H9 (cell line): ENCODE data around the gene KCNE2. TPM values are rescaled to one million over a fixed set of nuclear protein-coding genes. Genes with fewer than 3 reads are reported as not detected.

Source experiments
- DNase-seq: peaks from one replicate; pipeline ENCODE4 v3.0.0-alpha.2; 2017
- H2AFZ ChIP-seq: one replicate; pipeline ENCODE4 v1.6.1; 2013; ENCODE audit warnings: mild to moderate bottlenecking, low read length, control low read depth, moderate library complexity
- H2AK5ac ChIP-seq: 2 replicates; pipeline ENCODE4 v1.6.1; 2013; ENCODE audit warnings: low read length, control low read depth, mixed read lengths; ENCODE audit not compliant: insufficient read length
- H2BK120ac ChIP-seq: one replicate; pipeline ENCODE4 v1.6.1; 2013; ENCODE audit warnings: low read depth, mild to moderate bottlenecking, low read length, control low read depth, inconsistent platforms; ENCODE audit not compliant: poor library complexity, severe bottlenecking
- H2BK12ac ChIP-seq: 2 replicates; pipeline ENCODE4 v1.6.1; 2013; ENCODE audit warnings: low read length, control low read depth, mixed read lengths, low read depth; ENCODE audit not compliant: insufficient read length
- H2BK15ac ChIP-seq: 2 replicates; pipeline ENCODE4 v1.6.1; 2013; ENCODE audit warnings: low read depth, low read length, control low read depth
- H2BK20ac ChIP-seq: one replicate; pipeline ENCODE4 v1.6.1; 2013; ENCODE audit warnings: low read depth, mild to moderate bottlenecking, low read length, control low read depth, inconsistent platforms; ENCODE audit not compliant: poor library complexity, severe bottlenecking
- H2BK5ac ChIP-seq: 2 replicates; pipeline ENCODE4 v1.6.1; 2013; ENCODE audit warnings: low read length, control low read depth, mixed read lengths; ENCODE audit not compliant: insufficient read length
- H3K14ac ChIP-seq: 2 replicates; pipeline ENCODE4 v1.6.1; 2013; ENCODE audit warnings: low read length, control low read depth; ENCODE audit not compliant: insufficient read depth
- H3K18ac ChIP-seq: 2 replicates; pipeline ENCODE4 v1.6.1; 2013; ENCODE audit warnings: low read depth, mild to moderate bottlenecking, mixed read lengths, low read length, control low read depth; ENCODE audit not compliant: insufficient read length
- H3K23ac ChIP-seq: 2 replicates; pipeline ENCODE4 v1.6.1; 2013; ENCODE audit warnings: low read length, control low read depth, mixed read lengths, low read depth; ENCODE audit not compliant: insufficient read length
- H3K23me2 ChIP-seq: 2 replicates; pipeline ENCODE4 v1.6.1; 2013; ENCODE audit warnings: low read depth, mild to moderate bottlenecking, mixed read lengths, low read length, control low read depth; ENCODE audit not compliant: insufficient read length, poor library complexity, severe bottlenecking
- H3K27ac ChIP-seq: 2 replicates; pipeline ENCODE4 v1.5.1; 2013; ENCODE audit warnings: low read length, control low read depth, mixed read lengths, low read depth; ENCODE audit not compliant: insufficient read length
- H3K27me3 ChIP-seq: 2 replicates; pipeline ENCODE4 v1.6.1; 2013; ENCODE audit warnings: low read length, control low read depth, inconsistent platforms; ENCODE audit not compliant: insufficient read depth
- H3K4ac ChIP-seq: 2 replicates; pipeline ENCODE4 v1.6.1; 2013; ENCODE audit warnings: low read depth, mild to moderate bottlenecking, control low read depth, inconsistent platforms, low read length, moderate library complexity
- H3K4me1 ChIP-seq: 2 replicates; pipeline ENCODE4 v1.6.1; 2013; ENCODE audit warnings: low read length, control low read depth, inconsistent platforms; ENCODE audit not compliant: insufficient read depth
- H3K4me2 ChIP-seq: 2 replicates; pipeline ENCODE4 v1.6.1; 2013; ENCODE audit warnings: low read length, control low read depth, mixed read lengths; ENCODE audit not compliant: insufficient read length, insufficient read depth
- H3K56ac ChIP-seq: 2 replicates; pipeline ENCODE4 v1.6.1; 2013; ENCODE audit warnings: low read depth, mild to moderate bottlenecking, mixed read lengths, low read length, control low read depth; ENCODE audit not compliant: insufficient read length
- H3K79me1 ChIP-seq: 2 replicates; pipeline ENCODE4 v1.6.1; 2013; ENCODE audit warnings: low read depth, mild to moderate bottlenecking, moderate library complexity, low read length, control low read depth, inconsistent platforms; ENCODE audit not compliant: insufficient read depth, poor library complexity, severe bottlenecking
- H3K79me2 ChIP-seq: 2 replicates; pipeline ENCODE4 v1.6.1; 2013; ENCODE audit warnings: low read length, control low read depth, inconsistent platforms; ENCODE audit not compliant: insufficient read depth
- H3K9ac ChIP-seq: 2 replicates; pipeline ENCODE4 v1.6.1; 2013; ENCODE audit warnings: low read length, control low read depth, mixed read lengths; ENCODE audit not compliant: insufficient read length; ENCODE audit errors: extremely low read depth
- H3K9me3 ChIP-seq: one replicate; pipeline ENCODE4 v1.6.1; 2013; ENCODE audit warnings: low read depth, low read length, inconsistent platforms; ENCODE audit not compliant: control insufficient read depth
- H3T11ph ChIP-seq: one replicate; pipeline ENCODE4 v1.6.1; 2013; ENCODE audit warnings: mild to moderate bottlenecking, low read length, control low read depth, inconsistent platforms
- H4K20me1 ChIP-seq: one replicate; pipeline ENCODE4 v1.6.1; 2013; ENCODE audit not compliant: control insufficient read depth, insufficient read length, insufficient read depth
- H4K5ac ChIP-seq: 2 replicates; pipeline ENCODE4 v1.6.1; 2013; ENCODE audit warnings: low read depth, mild to moderate bottlenecking, mixed read lengths, low read length, control low read depth; ENCODE audit not compliant: insufficient read length
- H4K8ac ChIP-seq: replicated peaks from 2 replicates; pipeline ENCODE4 v1.6.1; 2013; ENCODE audit warnings: low read length, control low read depth, mixed read lengths, low read depth; ENCODE audit not compliant: insufficient read length
- H4K91ac ChIP-seq: 2 replicates; pipeline ENCODE4 v1.6.1; 2013; ENCODE audit warnings: low read depth, mild to moderate bottlenecking, moderate library complexity, mixed read lengths, low read length, control low read depth; ENCODE audit not compliant: insufficient read length
- H3K27ac Mint-ChIP-seq, 3 experiments: 2 replicates in 2 of 3; 3 replicates in 1 of 3; pipeline ENCODE4 v1.8.0; 2020 to 2021; ENCODE audit warnings: mixed read lengths in 3 of 3, mild to moderate bottlenecking in 1 of 3, moderate library complexity in 1 of 3
- H3K27me3 Mint-ChIP-seq: 2 replicates; pipeline ENCODE4 v1.8.0; 2021; ENCODE audit warnings: low read depth, mild to moderate bottlenecking, moderate library complexity, mixed read lengths
- H3K36me3 Mint-ChIP-seq, 3 experiments: 2 replicates in 2 of 3; 3 replicates in 1 of 3; pipeline ENCODE4 v1.8.0; 2020 to 2021; ENCODE audit warnings: low read depth in 3 of 3, mixed read lengths in 3 of 3; ENCODE audit not compliant: insufficient read depth in 1 of 3
- H3K4me1 Mint-ChIP-seq, 2 experiments: 2 replicates each; pipeline ENCODE4 v1.8.0; 2020; ENCODE audit warnings: mixed read lengths in 2 of 2
- H3K4me3 Mint-ChIP-seq, 2 experiments: 2 replicates in 1 of 2; 3 replicates in 1 of 2; pipeline ENCODE4 v1.8.0; 2020 to 2021; ENCODE audit warnings: mild to moderate bottlenecking in 2 of 2, mixed read lengths in 2 of 2, moderate library complexity in 1 of 2
- H3K9me3 Mint-ChIP-seq, 2 experiments: 2 replicates in 1 of 2; 3 replicates in 1 of 2; pipeline ENCODE4 v1.8.0; 2020; ENCODE audit warnings: mild to moderate bottlenecking in 2 of 2, mixed read lengths in 2 of 2, moderate library complexity in 1 of 2
- CTCF ChIP-seq: fragments of 200-600 bp; sonication (generic); conservative IDR thresholded peaks from 3 replicates; pipeline ENCODE4 v1.8.0; 2021; ENCODE audit warnings: antibody characterized with exemption, mild to moderate bottlenecking
- WGBS: extraction: QIAGEN DNeasy Blood & Tissue Kit; methylation state at CpG from one replicate; pipeline ENCODE4 v1.1.7; 2013; ENCODE audit warnings: missing lambda C conversion rate, low lambda C conversion rate, mixed read lengths; ENCODE audit not compliant: insufficient read length; ENCODE audit errors: extremely low coverage; 5-methylcytosine and 5-hydroxymethylcytosine counted together
- total RNA-seq: library from RNA; stranded (reverse); gene quantifications from 2 replicates; pipeline ENCODE4 v1.2.1, GENCODE V29; 2021

Gene KCNE2
- total RNA-seq, 1 experiment from 2014 or later, result not detected

- H4K20me1 ChIP-seq, result no peaks in the 10 kb centered on the region
These were observed 4.9 kb upstream of the KCNE2 start for GRCh38 chr21:34358866-34359265.

More at GRCh38 chr21:34358866-34359265, 4.9 kb upstream of the KCNE2 start:
- no peak for DNase-seq
- H3K27ac ChIP-seq, result no peak overlapping the region
- H4K5ac ChIP-seq, result no peak overlapping the region
- no peaks in the 10 kb centered on the region for H3K79me1 ChIP-seq
- H2BK5ac ChIP-seq, result no peak overlapping the region
- no peak overlapping the region for H3K23ac ChIP-seq
- no peak overlapping the region for H2BK12ac ChIP-seq
- H3K56ac ChIP-seq, result no peak overlapping the region
- Mint-ChIP-seq H3K27me3 (peaks cover 4% of the 10 kb centered on the region), H3K36me3 (peaks cover 0 to 6% (median 0%) of the 10 kb centered on the region in 3 experiments; a peak in 3 of 7 replicates), H3K9me3 (peaks cover 3 to 7% of the 10 kb centered on the region in 2 experiments; a peak in 3 of 5 replicates), H3K4me1 (peaks cover 3% of the 10 kb centered on the region in 2 experiments; a peak in 2 of 4 replicates), H3K4me3 (no peak overlapping the region), H3K27ac (no peak overlapping the region)
- no peak for TF ChIP-seq CTCF
- no peak overlapping the region for H3K18ac ChIP-seq
- H3K9me3 ChIP-seq, result no peaks in the 10 kb centered on the region
- WGBS, result no CpG with 5 or more reads among the region's 1 CpG
- H3K4ac ChIP-seq, result no peak overlapping the region
- no peak overlapping the region for H2BK120ac ChIP-seq
- H2AFZ ChIP-seq, result no peak overlapping the region
- H3K27me3 ChIP-seq, result no peaks in the 10 kb centered on the region
- H4K8ac ChIP-seq, result no peak overlapping the region
- no peak overlapping the region for H3K9ac ChIP-seq
- H2AK5ac ChIP-seq, result no peak overlapping the region
- no peak overlapping the region for H3K14ac ChIP-seq
- H3K23me2 ChIP-seq, result no peaks in the 10 kb centered on the region
- no peaks in the 10 kb centered on the region for H3K4me1 ChIP-seq
- no peak overlapping the region for H3T11ph ChIP-seq
- no peak overlapping the region for H4K91ac ChIP-seq
- no peak overlapping the region for H3K4me2 ChIP-seq
- no peaks in the 10 kb centered on the region for H3K79me2 ChIP-seq
- H2BK15ac ChIP-seq, result no peak overlapping the region
- no peak overlapping the region for H2BK20ac ChIP-seq
